OCI-LY7 (cell line): ENCODE results near the gene CDSN.

Source experiments
- CTCF ChIP-seq: fragments of 200-600 bp; sonication (generic); conservative IDR thresholded peaks from 2 replicates; pipeline ENCODE4 v1.5.1; 2014; ENCODE audit warnings: mild to moderate bottlenecking, antibody characterized with exemption, low read length, moderate library complexity, mixed read lengths
- EZH2phosphoT487 ChIP-seq: fragments of 200-600 bp; sonication (generic); IDR thresholded peaks from 2 replicates; pipeline ENCODE4 v1.6.1; 2018; ENCODE audit warnings: low read depth, borderline replicate concordance, mild to moderate bottlenecking, mixed run types, antibody characterized with exemption, low read length, moderate library complexity, mixed read lengths

DNA sequence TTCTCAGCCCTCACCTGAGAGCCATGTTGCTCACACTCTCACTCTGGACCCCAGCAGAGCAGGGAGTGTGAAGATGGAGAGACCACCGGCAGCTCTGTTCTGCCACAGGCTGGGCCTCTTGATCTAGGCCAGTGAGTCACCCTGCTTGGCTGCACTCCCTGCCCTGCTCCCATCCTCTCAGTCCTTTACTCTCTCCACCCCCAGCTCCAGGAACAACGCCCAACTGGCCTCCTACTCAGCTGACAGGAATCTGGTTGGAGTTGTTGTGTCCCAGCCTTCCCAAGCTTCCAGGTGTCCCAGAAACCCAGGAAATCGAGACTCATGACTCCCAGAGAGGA is 5.7 kb downstream of the CDSN start, which contains the start of gene PSORS1C1:
- TF ChIP-seq EZH2phosphoT487: no peak
- no peak for TF ChIP-seq CTCF
